GM18511 (cell line): Measurements from ENCODE around the gene GPRIN1.
"Not testable (repeated sequence)": the region's sequence is repeated elsewhere in the genome, so short reads cannot be mapped to it uniquely, and the experiment has no call there.

Experiments
- ATAC-seq: cut with Tn5 transposase; IDR thresholded peaks from one replicate; pipeline ENCODE4 v1.9.1; 2021; ENCODE audit warnings: mild to moderate bottlenecking, moderate library complexity; ENCODE audit not compliant: unreplicated experiment

GPRIN1 gene

DNA sequence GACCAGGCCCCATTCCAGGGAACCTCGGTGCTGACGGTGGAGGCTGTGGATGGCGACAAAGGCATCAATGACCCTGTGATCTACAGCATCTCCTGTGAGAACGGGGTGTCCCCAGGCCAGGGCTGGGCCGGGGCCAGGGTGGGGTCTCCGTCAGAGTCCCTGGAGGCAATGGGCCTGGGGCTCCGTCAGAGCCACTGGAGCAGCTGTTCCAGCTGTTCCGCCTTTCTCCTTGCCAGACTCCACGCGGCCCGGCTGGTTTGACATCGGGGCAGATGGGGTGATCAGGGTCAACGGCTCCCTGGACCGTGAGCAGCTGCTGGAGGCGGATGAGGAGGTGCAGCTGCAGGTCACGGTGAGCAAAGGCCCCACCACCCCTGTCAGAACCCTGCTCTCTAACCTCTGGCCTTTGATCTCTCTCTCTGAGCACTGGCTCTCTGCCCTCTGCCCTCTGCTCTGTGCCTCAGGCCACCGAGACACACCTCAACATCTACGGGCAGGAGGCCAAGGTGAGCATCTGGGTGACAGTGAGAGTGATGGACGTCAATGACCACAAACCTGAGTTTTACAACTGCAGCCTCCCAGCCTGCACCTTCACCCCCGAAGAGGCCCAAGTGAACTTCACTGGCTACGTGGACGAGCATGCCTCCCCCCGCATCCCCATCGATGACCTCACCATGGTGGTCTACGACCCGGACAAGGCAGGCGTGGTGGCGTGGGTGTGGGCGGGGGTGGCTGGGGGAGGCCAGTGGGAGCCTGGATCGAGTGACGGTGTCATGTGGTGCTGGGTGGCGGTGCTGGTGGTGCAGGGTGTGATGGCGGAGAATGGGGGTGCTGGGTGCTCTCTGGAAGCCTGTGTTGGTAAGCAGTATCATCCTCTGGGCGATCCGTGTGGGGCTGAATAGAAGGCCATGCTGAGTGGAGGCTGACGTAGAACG lies 34.2 kb downstream of the GPRIN1 start:
- no peak for ATAC-seq

DNA sequence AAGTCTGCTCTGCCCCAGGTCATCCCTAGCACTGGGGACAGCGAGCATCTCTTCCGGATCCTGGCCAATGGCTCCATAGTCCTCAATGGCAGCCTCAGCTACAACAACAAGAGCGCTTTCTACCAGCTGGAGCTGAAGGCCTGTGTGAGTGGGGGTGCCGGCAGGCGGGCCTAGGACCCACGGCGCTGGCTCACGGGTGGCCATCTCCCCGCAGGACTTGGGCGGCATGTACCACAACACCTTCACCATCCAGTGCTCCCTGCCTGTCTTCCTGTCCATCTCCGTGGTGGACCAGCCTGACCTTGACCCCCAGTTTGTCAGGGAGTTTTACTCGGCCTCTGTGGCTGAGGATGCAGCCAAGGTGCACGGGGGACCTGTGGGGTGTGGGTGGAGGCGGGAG lies 34.9 kb downstream of the GPRIN1 start:
- no peak for ATAC-seq

DNA sequence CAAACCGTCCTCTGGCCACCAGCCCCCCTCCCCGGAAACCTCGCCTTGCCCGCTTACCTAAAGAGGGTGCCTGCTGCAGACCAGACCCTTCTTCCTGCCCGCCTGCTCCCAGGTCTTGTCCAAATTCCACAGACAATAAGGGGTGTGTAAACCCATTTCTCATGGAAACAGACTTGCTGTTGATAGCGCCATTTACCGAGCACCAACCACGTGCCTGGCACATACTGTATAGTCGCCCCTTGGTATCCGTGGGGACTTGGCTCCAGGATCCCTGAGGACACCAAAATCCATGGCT lies 35.7 kb downstream of the GPRIN1 start:
- no peak for ATAC-seq

GRCh38 chr5:176573564-176574296 lies 36.2 kb downstream of the GPRIN1 start:
- peak; percentile 82 for ATAC-seq

DNA sequence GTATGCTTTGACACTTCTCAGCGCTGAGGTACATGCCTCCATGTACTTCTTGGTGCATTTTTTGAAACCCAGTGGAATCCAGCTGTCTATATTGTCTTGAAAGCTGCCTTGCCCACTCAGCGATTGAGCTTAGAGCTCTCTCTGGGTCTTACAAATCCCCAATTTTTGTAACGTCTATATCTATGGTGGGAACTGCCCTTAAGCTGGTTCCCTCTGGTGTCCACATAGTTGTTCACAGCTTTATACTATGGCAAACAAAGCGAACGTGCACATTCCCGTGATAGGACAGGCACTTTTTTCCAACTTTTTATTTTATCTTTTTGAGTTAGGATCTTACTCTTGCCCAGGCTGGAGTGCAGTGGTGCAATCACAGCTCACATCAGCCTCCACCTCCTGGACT lies 39.9 kb downstream of the GPRIN1 start:
- no peak for ATAC-seq

DNA sequence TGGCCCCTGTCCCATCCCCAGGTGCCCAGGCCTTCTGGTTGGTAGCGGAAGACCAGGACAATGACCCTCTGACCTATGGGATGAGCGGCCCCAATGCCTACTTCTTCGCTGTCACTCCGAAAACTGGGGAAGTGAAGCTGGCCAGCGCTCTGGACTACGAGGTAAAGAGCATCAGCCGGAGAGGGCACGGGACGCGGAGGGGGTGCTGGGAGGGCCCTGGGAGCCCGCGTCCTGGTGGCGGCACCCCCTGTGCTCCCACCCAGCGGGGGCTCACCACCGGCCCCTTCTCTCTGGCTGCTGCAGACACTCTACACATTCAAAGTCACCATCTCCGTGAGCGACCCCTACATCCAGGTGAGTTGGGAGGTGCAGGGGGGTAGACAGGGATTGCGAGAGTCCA lies 41.3 kb downstream of the GPRIN1 start:
- ATAC-seq = no peak

DNA sequence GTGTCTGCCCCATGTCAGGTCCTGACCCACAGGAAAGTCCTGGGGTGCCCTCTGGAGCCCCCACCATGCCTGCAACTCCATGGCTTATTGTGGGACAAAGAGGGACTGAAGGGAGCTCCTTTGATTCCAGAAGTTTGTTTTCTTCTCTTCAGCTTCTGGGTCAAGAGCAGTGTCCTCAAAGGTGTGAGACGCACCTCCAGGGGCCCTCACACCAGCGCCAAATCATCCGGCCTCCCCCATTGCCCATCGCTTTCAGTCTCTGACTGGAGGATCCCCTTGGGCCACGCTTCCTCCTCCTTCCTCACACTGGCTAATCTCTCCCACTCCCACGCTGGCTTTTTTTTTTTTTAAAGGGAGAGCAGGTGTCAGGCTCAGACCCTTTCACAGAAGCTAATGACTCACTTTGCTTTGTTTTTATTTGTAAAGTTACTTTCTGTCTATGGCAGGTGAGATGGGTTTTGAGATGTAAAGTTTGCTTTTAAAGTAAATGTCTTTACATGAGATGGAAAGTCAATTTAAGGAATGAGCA lies 44.1 kb downstream of the GPRIN1 start:
- ATAC-seq = no peak

- no peak for ATAC-seq
Observed at GRCh38 chr5:176564002-176564401, 46.0 kb downstream of the GPRIN1 start.

DNA sequence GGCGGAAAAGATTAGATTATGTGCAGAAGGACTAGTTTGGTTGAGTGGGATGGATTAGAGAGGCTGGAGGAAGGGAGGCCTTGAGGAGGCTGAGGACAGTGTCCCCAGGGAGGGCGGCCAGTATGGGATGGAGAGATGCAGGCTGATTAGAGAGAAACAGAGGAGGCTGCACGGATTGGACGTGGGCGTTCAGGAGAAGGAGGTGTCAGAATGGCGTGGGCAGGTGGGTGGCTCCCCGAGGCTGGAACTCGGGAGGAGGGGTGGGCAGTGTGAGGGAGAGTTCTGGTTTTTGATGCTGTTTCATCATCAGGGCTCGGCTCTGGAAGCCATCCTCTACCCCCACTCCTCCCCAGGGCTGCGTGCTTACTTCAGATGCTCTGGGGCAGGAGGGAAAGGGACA lies 47.8 kb downstream of the GPRIN1 start:
- ATAC-seq = no peak

DNA sequence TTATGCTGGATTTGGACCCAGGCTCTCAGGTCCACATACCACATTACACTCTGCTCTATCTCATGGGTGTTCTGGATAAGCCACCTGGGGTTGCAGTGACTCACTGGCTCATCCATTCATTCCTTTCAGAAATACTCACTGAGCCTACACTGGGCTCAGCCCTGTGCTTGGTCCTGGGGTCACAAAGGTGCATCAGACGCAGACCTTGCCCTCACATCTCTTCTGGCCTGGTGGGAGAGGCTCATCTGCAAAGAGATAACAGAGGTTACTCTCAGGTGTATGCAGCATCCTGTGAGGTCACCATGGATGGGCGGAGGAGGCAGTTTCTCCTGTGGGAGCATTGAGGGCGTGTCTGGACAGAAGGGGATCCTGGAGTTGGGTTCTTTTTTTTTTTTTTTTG lies 48.7 kb downstream of the GPRIN1 start:
- no peak for ATAC-seq

DNA sequence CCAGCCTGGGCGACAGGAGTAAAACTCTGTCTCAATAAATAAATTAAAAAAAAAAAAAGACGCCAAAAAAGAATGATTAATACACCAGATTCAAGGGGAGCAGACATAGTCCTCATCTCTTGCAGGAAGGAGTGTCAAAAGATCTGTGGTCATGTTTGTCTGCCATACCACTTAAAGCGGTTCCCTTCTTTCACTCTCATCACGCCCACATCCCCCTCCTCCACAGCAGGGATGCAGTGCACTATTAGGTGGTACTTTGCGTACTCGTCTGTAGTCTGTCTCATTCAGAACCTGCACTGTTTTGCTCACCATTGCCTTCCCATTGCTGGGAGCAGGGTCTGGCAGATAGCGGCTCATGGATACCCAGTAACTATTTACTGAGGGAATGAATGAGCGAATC lies 49.6 kb downstream of the GPRIN1 start:
- no peak for ATAC-seq

DNA sequence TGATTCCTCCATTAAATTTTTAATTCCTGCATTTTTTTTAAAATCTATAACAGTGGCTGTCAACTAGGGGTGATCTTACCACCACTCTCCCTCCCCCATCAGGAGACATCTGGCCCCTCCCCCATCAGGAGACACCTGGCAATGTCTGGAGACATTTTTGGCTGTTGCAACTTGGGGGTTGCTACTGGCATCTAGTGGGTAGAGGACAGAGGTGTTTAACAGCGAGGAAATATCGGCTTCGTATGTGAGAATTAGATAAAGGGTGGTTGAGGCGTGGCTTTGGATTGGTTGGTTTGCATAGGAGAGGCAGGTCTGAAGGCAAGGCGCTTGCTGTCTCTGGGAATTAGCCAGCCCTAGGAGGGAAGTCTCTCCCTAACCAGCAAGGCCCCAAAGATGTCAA lies 50.3 kb downstream of the GPRIN1 start:
- ATAC-seq = no peak

- no peak for ATAC-seq
Observed at GRCh38 chr5:176557846-176558245, 52.1 kb downstream of the GPRIN1 start.

DNA sequence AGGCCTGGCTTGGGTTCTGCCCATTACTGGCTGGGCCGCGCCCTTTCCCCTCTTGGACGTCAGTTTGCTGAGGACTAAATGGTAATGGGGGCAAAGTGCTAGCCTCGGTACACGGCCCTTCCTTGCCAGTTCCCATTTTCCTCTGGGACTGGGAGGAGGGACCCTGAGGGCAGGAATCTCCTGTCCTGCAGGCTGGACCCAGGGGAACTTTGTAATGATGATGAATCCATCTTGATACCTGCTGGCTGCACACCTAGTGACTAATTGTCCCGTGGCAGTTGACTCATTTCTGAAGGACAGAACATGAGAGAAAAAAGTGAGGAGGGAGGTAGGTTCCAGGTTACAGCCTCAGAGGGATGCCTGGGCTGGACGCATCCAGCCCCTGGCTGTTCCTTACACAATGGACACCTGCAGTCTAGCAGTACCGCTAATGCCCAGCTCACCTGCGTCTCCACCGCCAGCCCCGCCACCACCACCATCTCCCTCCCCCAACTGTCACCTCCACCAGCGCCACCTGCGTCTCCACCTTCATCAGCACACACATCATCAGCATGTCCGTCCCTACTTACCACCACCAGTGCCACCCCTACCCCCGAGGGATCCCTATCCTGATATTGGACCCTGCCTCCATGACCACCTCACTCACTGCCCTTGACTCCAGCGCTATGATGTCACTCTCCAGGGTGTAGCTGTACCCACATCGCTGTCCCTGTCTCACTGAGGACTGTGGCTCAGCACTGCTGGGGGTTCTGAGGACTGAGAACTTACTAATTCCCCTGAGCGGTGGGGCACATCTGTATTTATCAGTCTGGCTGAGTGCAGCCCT lies 56.5 kb downstream of the GPRIN1 start:
- no peak for ATAC-seq

- no peak for ATAC-seq
Observed at GRCh38 chr5:176552332-176552869, 57.6 kb downstream of the GPRIN1 start.

DNA sequence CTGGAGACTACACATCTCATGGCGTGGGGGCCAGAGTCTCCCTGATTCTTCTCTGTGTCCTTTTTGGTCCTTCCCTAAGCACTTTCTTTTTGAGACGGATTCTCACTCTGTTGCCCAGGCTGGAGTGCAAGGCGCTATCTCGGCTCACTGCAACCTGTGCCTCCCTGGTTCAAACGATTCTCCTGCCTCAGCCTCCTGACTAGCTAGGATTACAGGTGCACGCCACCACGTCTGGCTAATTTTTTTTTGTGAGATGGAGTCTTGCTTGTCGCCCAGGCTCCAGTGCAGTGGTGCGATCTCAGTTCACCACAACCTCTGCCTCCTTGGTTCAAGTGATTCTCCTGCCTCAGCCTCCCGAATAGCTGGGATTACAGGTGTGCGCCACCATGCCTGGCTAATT lies 59.0 kb downstream of the GPRIN1 start:
- ATAC-seq = not testable (repeated sequence)

- no peak for ATAC-seq
Observed at GRCh38 chr5:176550275-176550831, 59.6 kb downstream of the GPRIN1 start.

DNA sequence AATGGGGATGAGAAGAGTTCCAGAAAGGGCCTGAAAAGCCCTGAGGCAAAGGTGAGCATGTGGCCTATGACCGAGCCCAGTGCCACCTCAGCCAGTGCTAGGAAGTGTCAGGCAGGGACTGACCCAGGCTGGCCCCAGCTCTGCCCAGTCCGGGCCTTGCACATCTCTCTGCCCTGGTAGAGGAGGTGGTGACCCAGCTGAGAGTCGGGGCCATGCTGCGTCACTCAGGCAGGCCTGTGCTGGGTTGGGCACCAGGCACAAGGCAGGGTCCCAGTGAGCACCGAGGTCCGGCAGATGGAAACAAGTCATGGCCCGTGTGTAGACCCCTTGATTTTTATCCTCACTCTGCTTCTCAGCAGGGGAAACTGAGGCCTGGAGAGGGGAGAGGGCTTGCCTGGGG lies 60.1 kb downstream of the GPRIN1 start:
- ATAC-seq = no peak

DNA sequence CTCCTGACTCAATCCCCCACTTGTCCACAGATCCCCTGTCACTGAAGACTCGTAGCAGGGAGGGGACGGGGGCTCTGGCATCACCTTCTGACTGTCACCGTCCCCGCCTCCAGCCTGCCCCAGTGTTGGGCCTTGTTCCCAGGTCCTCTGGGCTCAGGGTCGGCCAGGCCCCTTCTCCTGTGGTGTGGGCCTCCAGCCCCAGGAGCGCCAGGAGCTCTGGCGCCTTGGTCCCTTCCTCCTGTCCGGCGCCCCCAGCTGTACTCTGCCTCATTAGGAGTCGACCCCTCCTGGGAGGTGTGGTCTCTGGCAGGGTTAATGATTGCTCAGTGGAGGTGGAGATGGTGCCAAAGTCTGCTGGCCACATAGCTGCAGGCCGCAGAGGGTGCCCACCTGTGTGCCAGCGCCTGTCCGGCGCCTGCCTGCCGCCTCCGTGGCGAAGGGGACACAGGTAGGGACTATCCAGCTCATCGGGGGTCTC lies 61.0 kb downstream of the GPRIN1 start, which contains the start of gene CDHR2:
Gene CDHR2, plus strand, starts transcription at position 376 of the 478 bp plus-strand sequence. CDS start 16,011 bp downstream, outside the sequence.
- ATAC-seq = no peak

- no peak for ATAC-seq
Observed at GRCh38 chr5:176547802-176548201, 62.2 kb downstream of the GPRIN1 start.
